Articular chondrocyte of knee joint (primary cell): Measurements from ENCODE around the gene TOMM5. TPM values are rescaled to one million over a fixed set of nuclear protein-coding genes. Genes with fewer than 3 reads are reported as not detected.

ENCODE experiments used
- total RNA-seq: library from RNA; depleted of rRNA; stranded (reverse); fragments of >200 nt; gene quantifications from 2 replicates; pipeline ENCODE4 v1.2.3, GENCODE V29; 2012

Gene TOMM5
- total RNA-seq: 91.6 and 92.0 TPM in 2 replicates

DNA sequence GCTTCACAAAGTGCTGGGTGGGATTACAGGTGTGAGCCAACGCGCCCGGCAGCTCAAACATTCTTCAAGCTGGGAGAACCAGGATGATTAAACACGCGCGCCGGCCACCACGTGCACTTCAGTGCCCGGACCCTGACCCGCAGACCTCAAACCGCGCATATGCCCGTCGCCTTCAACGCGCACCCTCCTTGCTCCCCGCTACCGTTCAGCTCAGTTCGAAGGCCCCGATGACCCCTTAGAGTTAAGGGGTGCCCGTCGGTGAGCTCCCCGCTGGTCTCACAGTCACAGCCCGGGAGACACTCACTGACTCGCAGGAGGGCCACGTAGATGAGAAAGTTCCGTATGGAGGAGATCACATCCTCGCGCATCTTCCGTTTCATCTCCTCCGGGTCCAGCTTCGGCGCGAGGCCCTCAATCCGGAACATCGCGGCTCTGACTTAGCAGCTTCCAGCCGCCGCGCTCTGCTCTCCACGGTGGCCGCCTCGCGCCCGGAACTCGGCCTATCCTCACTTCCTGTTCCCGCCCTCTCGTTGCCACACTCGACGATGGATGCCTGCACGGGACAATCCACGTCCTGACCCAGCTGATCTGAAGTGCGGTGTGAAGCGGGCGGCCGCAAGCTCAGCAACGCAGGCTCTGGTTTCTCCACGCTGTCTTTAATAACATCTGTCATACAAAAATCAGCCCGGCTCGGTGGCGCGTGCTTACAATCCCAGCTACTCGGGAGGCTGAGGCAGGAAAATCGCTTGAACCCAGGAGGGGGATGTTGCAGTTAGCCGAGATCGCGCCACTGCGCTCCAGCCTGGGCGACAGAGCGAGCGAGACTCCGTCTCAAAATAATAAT lies at the start of gene TOMM5:
Gene TOMM5, minus strand, starts transcription at position 490 of the 844 bp plus-strand sequence. Its CDS starts 65 bp downstream, at position 425.

DNA sequence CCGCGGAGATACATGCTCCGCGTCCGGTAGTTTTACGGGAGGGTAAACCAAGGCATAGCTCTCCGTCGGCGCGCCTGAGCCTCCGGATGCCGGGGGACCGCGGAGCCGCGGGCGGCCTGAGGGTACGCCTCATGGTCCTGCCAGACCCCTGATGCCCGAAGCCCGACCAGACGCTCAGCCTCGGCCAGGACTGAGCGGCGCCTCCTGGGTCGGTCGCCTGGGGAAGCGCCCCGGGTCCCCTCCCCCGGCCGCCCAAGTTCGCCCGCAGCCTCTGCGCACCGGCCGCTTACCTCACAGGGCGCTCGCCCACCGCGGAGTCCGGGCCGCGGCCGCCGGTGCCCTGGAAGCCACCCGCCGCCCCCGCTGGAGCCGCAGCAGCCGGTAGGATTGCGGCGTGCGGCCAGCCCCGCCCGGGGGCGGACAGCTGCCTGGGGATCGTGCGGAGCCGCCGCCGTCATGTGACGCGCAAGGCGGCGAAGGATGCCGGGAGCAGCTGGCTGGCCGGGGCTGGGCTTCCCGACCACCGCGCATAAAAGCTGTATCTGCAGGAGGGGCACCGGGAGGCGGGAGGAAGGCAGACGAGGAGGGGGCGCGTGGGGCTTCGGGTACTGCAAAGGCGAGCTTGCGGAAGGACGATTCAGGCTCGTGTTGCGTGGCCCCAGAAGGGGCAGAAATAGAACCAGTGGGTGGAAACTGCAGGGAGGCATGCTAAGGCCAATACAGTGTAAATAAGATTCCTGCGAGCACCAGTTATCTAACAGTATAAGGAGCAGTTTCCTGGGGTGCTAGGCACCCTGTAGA lies 16.3 kb downstream of the TOMM5 start, which contains the start of gene FBXO10:
Gene FBXO10, minus strand, starts transcription at position 460 of the 801 bp plus-strand sequence. CDS start 34,612 bp downstream, outside the sequence.

Other genes starting within 250 kb of the TOMM5 start
- gene GRHPR, start 169.9 kb downstream of the TOMM5 start, total RNA-seq: 109 and 134 TPM in 2 replicates
- 9.1 and 12.3 TPM in 2 replicates for gene ZBTB5, start 127.1 kb downstream of the TOMM5 start, total RNA-seq
- gene POLR1E, start 106.6 kb downstream of the TOMM5 start, total RNA-seq: 40.9 and 41.6 TPM in 2 replicates
- 9.0 and 9.4 TPM in 2 replicates for gene FBXO10, start 16.2 kb downstream of the TOMM5 start, total RNA-seq
- under 0.01 TPM in 1 of 2 replicates, not detected in the other for gene FRMPD1, start 58.4 kb upstream of the TOMM5 start, total RNA-seq
- 3.7 and 4.8 TPM in 2 replicates for gene TRMT10B, start 161.2 kb upstream of the TOMM5 start, total RNA-seq
- gene EXOSC3, start 192.5 kb upstream of the TOMM5 start, total RNA-seq: 27.2 and 33.0 TPM in 2 replicates
- 31.9 and 32.5 TPM in 2 replicates for gene DCAF10, start 208.2 kb upstream of the TOMM5 start, total RNA-seq